ENCODE measurements around the gene LRRN1. TPM values are rescaled to one million over a fixed set of nuclear protein-coding genes. Genes with fewer than 3 reads are reported as not detected.

Gene LRRN1
- total and polyA plus RNA-seq, 9 of the 15 experiments (the other 6 are each of a cell fraction or from before 2014, with no cell fraction given), result 0.11 TPM; not detected in 8

GRCh38 chr3:3801494-3801841 lies 2.2 kb downstream of the LRRN1 start:
- no peak overlapping the region for H3K9ac ChIP-seq (ENCODE audit: insufficient read depth in 1 of 2, low read depth in 2 of 2, low read length in 2 of 2)
- in situ Hi-C loops (cut with MboI), result loop anchor here (25.0 kb wide), 1 partner anchor 486 kb away; no protein-coding TSS in a partner anchor
- TF ChIP-seq PPARD (CRISPR knock-in tag; IDR thresholded peaks at IDR 0.05), result no peak
- no peak overlapping the region for H3K4me2 ChIP-seq (ENCODE audit: insufficient read depth, low read length)
- no peaks in the 10 kb centered on the region for H3K9me3 ChIP-seq (replicated peaks; ENCODE audit: control insufficient read depth, insufficient read depth, low read depth, low read length)
- ChIA-PET CTCF (ENCODE audit: low intra/inter-chr PET ratio) (no interaction called here), POLR2A (no interaction called here)
- no peaks in the 10 kb centered on the region for H4K20me1 ChIP-seq (replicated peaks; ENCODE audit: control insufficient read depth, insufficient read depth, low read length)
- no peaks in the 10 kb centered on the region for H3K79me2 ChIP-seq (ENCODE audit: control insufficient read depth, insufficient read depth, low read length)
- DNase-seq (ENCODE audit: extremely low read depth in 1 of 4, low spot score in 3 of 4), result no peak
- no peak overlapping the region for H2AFZ ChIP-seq (ENCODE audit: low read depth, low read length)
- intact Hi-C loops (cut with micrococcal nuclease), result no loop called here
- H3K4me1 ChIP-seq (replicated peaks in 1 of 2; ENCODE audit: control insufficient read depth in 2 of 2, insufficient read depth in 2 of 2, low read length in 2 of 2), result no peaks in the 10 kb centered on the region
- H3K9me1 ChIP-seq (ENCODE audit: control insufficient read depth, insufficient read depth, low read length), result no peaks in the 10 kb centered on the region
- no peaks in the 10 kb centered on the region for H3K27me3 ChIP-seq (ENCODE audit: control insufficient read depth in 2 of 2, insufficient read depth in 2 of 2, low read length in 2 of 2)
- no peak for ATAC-seq
- H3K4me3 ChIP-seq, result no peak overlapping the region
- FAIRE-seq, result no peak
- WGBS (ENCODE audit: insufficient coverage, low coverage, missing lambda C conversion rate), result 2% methylated on average over 4 of the region's 4 CpGs
- H3K27ac ChIP-seq (ENCODE audit: extremely low read depth, low read depth, low read length), result no peak overlapping the region
- H3K36me3 ChIP-seq (ENCODE audit: control insufficient read depth, insufficient read depth, low read length), result no peaks in the 10 kb centered on the region
- BruUV-seq (replicated peaks), result no TSS peak

GRCh38 chr3:3802046-3802445 lies 2.8 kb downstream of the LRRN1 start:
- H3K4me1 ChIP-seq (replicated peaks in 1 of 2; ENCODE audit: control insufficient read depth in 2 of 2, insufficient read depth in 2 of 2, low read length in 2 of 2), result no peaks in the 10 kb centered on the region
- intact Hi-C loops (cut with micrococcal nuclease) (no loop called here), in situ Hi-C loops (cut with MboI) (loop anchor here (25.0 kb wide), 1 partner anchor 485 kb away; no protein-coding TSS in a partner anchor)
- H3K36me3 ChIP-seq (ENCODE audit: control insufficient read depth, insufficient read depth, low read length), result no peaks in the 10 kb centered on the region
- no peak for FAIRE-seq
- CTCF ChIA-PET (ENCODE audit: low intra/inter-chr PET ratio), result no interaction called here
- no TSS peak for BruUV-seq (replicated peaks)
- no peak overlapping the region for H3K27ac ChIP-seq (ENCODE audit: extremely low read depth, low read depth, low read length)
- no peak for ATAC-seq
- DNase-seq (ENCODE audit: extremely low read depth in 1 of 4, low spot score in 3 of 4), result no peak
- no peaks in the 10 kb centered on the region for H3K9me3 ChIP-seq (replicated peaks; ENCODE audit: control insufficient read depth, insufficient read depth, low read depth, low read length)
- H3K9ac ChIP-seq (ENCODE audit: insufficient read depth in 1 of 2, low read depth in 2 of 2, low read length in 2 of 2), result no peak overlapping the region
- no peaks in the 10 kb centered on the region for H3K79me2 ChIP-seq (ENCODE audit: control insufficient read depth, insufficient read depth, low read length)
- no peak overlapping the region for H3K4me2 ChIP-seq (ENCODE audit: insufficient read depth, low read length)
- H3K4me3 ChIP-seq, result no peak overlapping the region
- under 1% methylated on average over 13 of the region's 13 CpGs for WGBS (ENCODE audit: insufficient coverage, low coverage, missing lambda C conversion rate)
- POLR2A ChIA-PET, result no interaction called here
- H3K9me1 ChIP-seq (ENCODE audit: control insufficient read depth, insufficient read depth, low read length), result no peaks in the 10 kb centered on the region
- no peak overlapping the region for H2AFZ ChIP-seq (ENCODE audit: low read depth, low read length)
- H4K20me1 ChIP-seq (replicated peaks; ENCODE audit: control insufficient read depth, insufficient read depth, low read length), result no peaks in the 10 kb centered on the region
- TF ChIP-seq HNRNPK (IDR thresholded peaks at IDR 0.05; ENCODE audit: low read depth, low read length, poor library complexity, severe bottlenecking) (no peak), ZNF3 (CRISPR knock-in tag; IDR thresholded peaks at IDR 0.05) (no peak), BRD4 (IDR thresholded peaks at IDR 0.05) (no peak), TCF15 (CRISPR knock-in tag; IDR thresholded peaks at IDR 0.05) (no peak), ZNF318 (IDR thresholded peaks at IDR 0.05; ENCODE audit: borderline replicate concordance in 1 of 2, low read depth in 1 of 2) (no peak), NFATC3 (IDR thresholded peaks at IDR 0.05) (no peak)
- H3K27me3 ChIP-seq (ENCODE audit: control insufficient read depth in 2 of 2, insufficient read depth in 2 of 2, low read length in 2 of 2), result no peaks in the 10 kb centered on the region
